ENCODE measurements around the gene MAP4K1. TPM values are rescaled to one million over a fixed set of nuclear protein-coding genes. Genes with fewer than 3 reads are reported as not detected.

MAP4K1 gene
- total RNA-seq, 1 donor from 2014 or later, result 11.4 TPM

DNA sequence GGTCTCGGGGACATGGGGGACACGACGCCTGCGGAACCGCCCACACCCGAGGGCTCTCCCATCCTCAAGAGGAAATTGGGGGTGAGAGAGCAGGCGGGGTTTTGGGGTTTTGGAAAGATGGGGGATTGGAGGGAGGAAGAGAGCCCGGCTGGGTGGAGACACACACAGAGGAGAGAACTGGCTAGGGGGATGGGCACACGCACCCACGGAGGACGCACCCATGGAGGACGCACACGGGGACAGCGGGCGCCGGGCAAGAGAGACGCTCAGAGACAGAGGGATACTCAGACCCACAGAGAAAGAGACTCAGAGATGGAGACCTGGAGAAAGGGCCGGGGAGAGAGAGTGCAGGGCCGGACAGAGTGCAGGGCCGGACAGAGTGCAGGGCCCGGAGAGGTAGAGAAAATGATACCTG lies 52.1 kb downstream of the MAP4K1 start:
- Histone ChIP-seq H3K27me3 (ENCODE audit: low read depth) (peaks cover 20% of the 10 kb centered on the region), H3K4me1 (peaks cover 4% of the 10 kb centered on the region), H3K36me3 (no peaks in the 10 kb centered on the region), H3K9me3 (no peaks in the 10 kb centered on the region), H3K27ac (no peak overlapping the region), H3K4me3 (peak overlapping the region; percentile 39)
- TF ChIP-seq, protein P1, sequence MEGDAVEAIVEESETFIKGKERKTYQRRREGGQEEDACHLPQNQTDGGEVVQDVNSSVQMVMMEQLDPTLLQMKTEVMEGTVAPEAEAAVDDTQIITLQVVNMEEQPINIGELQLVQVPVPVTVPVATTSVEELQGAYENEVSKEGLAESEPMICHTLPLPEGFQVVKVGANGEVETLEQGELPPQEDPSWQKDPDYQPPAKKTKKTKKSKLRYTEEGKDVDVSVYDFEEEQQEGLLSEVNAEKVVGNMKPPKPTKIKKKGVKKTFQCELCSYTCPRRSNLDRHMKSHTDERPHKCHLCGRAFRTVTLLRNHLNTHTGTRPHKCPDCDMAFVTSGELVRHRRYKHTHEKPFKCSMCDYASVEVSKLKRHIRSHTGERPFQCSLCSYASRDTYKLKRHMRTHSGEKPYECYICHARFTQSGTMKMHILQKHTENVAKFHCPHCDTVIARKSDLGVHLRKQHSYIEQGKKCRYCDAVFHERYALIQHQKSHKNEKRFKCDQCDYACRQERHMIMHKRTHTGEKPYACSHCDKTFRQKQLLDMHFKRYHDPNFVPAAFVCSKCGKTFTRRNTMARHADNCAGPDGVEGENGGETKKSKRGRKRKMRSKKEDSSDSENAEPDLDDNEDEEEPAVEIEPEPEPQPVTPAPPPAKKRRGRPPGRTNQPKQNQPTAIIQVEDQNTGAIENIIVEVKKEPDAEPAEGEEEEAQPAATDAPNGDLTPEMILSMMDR (IDR thresholded peaks at IDR 0.05), result no peak
- peak in 1 of 2 donors; percentile 33 for ATAC-seq
- DNase-seq, result peak; percentile 63
- intact Hi-C loops (cut with DNase I), result no loop called here

DNA sequence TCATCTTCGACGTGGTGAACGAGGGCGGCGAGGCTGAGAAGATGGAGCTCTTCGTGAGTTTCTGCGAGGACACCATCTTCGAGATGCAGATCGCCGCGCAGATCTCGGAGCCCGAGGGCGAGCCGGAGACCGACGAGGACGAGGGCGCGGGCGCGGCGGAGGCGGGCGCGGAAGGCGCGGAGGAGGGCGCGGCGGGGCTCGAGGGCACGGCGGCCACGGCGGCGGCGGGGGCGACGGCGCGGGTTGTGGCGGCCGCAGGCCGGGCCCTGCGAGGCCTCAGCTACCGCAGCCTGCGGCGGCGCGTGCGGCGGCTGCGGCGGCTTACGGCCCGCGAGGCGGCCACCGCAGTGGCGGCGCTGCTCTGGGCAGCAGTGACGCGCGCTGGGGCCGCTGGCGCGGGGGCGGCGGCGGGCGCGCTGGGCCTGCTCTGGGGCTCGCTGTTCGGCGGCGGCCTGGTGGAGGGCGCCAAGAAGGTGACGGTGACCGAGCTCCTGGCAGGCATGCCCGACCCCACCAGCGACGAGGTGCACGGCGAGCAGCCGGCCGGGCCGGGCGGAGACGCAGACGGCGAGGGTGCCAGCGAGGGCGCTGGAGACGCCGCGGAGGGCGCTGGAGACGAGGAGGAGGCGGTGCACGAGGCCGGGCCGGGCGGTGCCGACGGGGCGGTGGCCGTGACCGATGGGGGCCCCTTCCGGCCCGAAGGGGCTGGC lies 52.6 kb downstream of the MAP4K1 start:
- peak; percentile 60 to 64 for ATAC-seq
- H3K9me3 ChIP-seq, result no peaks in the 10 kb centered on the region
- H3K4me3 ChIP-seq, result peak overlapping the region; percentile 39
- TF ChIP-seq, protein P1 (IDR thresholded peaks at IDR 0.05), result no peak
- intact Hi-C loops (cut with DNase I), result no loop called here
- no peak overlapping the region for H3K27ac ChIP-seq
- H3K36me3 ChIP-seq, result no peaks in the 10 kb centered on the region
- peaks cover 4% of the 10 kb centered on the region for H3K4me1 ChIP-seq
- DNase-seq, result no peak
- peaks cover 20% of the 10 kb centered on the region for H3K27me3 ChIP-seq (ENCODE audit: low read depth)

DNA sequence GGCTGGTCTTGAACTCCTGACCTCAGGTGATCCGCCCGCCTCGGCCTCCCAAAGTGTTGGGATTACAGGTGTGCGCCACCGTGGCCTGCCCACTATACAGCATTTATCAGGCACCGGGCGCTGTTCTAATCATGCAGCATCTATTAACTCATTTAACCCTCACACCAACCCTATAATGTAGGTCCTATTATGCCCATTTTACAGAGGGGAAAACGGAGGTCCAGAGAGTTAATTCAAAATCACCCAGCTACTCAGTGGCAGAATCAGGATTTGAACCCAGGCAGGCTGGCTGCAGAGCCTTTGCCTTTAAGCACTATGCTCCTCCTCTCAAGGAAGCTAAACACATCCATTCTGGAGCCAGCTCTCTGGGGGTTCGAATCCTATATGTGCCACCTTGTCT lies 54.3 kb downstream of the MAP4K1 start:
- intact Hi-C loops (cut with DNase I), result no loop called here
- Histone ChIP-seq H3K4me1 (peaks cover 4% of the 10 kb centered on the region), H3K27ac (no peak overlapping the region), H3K36me3 (no peaks in the 10 kb centered on the region), H3K9me3 (no peaks in the 10 kb centered on the region), H3K4me3 (no peak overlapping the region), H3K27me3 (ENCODE audit: low read depth) (peaks cover 20% of the 10 kb centered on the region)
- ATAC-seq (no peak), DNase-seq (peak; percentile 10)
- TF ChIP-seq, protein P1 (IDR thresholded peaks at IDR 0.05), result no peak

DNA sequence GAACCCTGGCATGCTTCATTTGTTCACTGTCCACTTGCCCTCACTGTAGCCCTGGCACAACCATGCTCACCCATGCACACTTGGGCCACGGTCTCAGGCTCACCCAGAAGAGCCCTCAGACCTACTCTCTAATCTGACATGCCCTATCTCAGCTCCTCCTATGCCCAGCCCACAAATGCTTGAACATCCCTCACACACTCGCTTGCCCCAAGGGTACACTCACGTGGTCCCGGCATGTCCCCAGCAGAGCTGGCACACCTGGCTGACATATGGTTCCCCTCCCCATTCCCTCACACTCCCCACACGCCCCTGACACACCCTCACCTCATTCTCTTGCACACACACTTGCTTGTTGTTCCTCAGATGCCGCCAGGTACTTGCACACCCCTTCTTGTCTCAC lies 55.7 kb downstream of the MAP4K1 start:
- intact Hi-C loops (cut with DNase I), result no loop called here
- Histone ChIP-seq H3K9me3 (no peaks in the 10 kb centered on the region), H3K36me3 (no peaks in the 10 kb centered on the region), H3K27ac (no peak overlapping the region), H3K4me3 (no peak overlapping the region), H3K4me1 (peaks cover 4% of the 10 kb centered on the region), H3K27me3 (ENCODE audit: low read depth) (peaks cover 20% of the 10 kb centered on the region)
- DNase-seq (peak; percentile 28), ATAC-seq (no peak)
- TF ChIP-seq, protein P1 (IDR thresholded peaks at IDR 0.05), result no peak

DNA sequence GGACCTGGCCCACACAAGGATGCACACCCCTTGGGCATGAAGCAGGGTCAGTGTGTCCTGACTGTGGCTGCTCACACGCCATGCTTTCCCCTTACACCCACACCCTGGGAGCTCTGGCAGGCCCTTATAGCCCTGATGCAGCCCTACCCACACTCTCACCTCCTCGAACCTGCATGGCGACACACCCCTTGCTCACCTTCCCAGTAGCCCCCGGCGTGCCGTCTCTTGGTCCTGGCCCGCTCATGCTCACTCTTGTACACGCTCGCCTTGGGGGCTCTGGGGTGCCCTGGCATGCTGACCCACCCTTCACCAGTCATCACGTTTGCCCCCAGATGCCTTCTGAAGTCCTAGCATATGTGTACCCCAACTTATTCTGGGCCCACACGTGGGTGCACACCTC lies 56.1 kb downstream of the MAP4K1 start:
- peaks cover 4% of the 10 kb centered on the region for H3K4me1 ChIP-seq
- no peaks in the 10 kb centered on the region for H3K36me3 ChIP-seq
- TF ChIP-seq, protein P1 (IDR thresholded peaks at IDR 0.05), result no peak
- intact Hi-C loops (cut with DNase I), result no loop called here
- ATAC-seq (peak in 1 of 2 donors; percentile 3), DNase-seq (peak; percentile 33)
- no peaks in the 10 kb centered on the region for H3K9me3 ChIP-seq
- H3K4me3 ChIP-seq, result no peak overlapping the region
- no peak overlapping the region for H3K27ac ChIP-seq
- H3K27me3 ChIP-seq (ENCODE audit: low read depth), result peaks cover 20% of the 10 kb centered on the region
